ENCODE measurements around the gene OTUD6A.
"Not testable (repeated sequence)": the region's sequence is repeated elsewhere in the genome, so short reads cannot be mapped to it uniquely, and the experiment has no call there.

The OTUD6A gene

DNA sequence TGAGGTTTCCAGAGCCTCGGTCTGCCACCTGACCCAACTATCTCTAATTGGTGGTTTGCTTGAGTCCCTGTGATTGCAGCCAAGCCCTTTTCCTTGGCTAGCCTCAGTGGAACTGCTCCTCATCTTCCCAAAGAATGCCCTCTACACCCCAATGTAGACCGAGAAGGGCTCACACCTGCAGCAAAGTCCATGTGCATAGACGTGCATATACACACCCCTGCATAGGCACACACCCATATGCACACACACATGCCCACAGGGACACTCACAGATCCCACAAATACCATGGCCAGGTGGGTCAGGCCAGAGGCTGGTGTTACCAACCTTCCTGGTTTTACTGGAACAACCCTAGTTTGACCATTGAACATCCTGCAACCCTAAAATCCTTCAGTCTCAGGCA lies 12.9 kb upstream of the OTUD6A start:
- no peak for DNase-seq

DNA sequence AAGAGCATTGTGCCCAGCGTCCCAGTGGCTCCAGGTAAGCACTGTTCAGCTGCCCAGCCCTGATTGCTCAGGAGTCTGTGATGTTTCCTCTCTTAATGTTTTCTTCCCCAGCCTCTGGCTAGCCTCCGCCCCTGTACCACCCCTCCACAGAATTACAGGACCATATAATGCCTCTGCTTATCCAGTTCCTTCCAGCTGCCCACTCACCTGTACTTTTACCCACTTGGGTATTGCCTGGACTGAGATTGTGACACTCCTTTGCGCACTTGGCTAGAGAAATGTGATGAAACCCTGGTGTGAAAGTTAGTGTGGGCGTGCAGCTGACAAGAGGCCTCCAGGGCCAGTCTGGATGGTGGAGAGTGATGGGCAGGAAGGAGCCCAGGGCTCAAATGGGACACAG lies 12.3 kb upstream of the OTUD6A start, which contains the start of gene AWAT2:
Gene AWAT2, minus strand, starts transcription at position 14 of the 400 bp plus-strand sequence. Its CDS starts 6 bp downstream, at position 8.
- DNase-seq = no peak

GRCh38 chrX:70052895-70053615 lies 9.2 kb upstream of the OTUD6A start:
- no peak for DNase-seq

DNA sequence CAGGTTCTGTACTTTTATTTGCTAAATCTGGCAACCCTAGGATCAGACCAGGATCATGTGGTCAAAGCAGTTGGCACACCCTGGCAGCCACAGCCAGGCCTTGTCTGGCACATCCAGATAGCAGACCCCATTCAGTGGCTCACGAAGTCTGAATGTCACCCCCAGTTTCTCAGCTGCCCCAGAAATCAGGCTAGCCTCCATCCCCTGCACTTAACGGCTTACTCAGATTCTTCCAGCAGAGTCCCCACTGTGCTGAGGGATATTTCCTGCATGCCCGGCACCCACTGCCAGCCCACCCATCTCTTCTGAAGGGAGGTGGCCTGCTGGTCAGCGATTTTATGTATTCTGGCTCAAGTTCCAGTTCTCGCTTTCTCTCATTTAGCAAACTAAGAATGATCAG lies 7.9 kb upstream of the OTUD6A start:
- DNase-seq = no peak

DNA sequence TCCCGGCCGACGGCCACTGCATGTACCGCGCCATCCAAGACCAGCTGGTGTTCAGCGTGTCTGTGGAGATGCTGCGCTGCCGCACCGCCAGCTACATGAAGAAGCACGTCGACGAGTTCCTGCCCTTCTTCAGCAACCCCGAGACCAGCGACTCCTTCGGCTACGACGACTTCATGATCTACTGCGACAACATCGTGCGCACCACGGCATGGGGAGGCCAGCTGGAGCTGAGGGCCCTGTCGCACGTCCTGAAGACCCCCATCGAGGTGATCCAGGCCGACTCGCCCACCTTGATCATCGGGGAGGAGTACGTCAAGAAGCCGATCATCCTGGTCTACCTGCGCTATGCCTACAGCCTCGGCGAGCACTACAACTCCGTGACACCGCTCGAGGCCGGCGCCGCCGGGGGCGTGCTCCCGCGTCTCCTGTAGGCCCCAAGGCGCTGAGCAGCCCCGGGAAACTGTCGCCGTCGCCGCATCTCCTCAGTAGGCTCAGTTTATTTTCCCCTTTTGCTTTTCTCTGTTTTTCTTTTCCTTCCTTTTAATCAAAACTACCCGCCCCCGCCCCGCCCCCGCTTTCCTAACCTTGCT lies 799 bp downstream of the OTUD6A start:
- no peak for DNase-seq

DNA sequence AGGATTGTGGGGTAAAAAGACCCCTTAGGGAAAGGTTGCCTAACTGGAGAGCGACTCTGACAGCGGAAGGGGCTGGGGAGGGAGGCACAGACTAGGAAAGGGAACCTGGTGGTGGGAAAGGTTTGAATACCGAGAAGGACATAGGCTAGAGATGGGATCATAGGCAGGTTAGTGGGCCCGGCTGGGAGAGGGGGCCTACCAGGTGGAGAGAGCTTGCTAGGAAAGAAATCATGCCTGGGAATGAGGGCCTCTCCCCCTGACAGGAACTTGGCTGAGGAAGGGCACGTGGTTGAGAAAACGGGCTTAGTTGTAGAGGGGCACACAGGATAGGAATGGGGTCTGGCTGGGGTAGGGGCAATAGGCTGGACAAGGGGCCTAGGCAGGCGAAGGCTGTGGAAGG lies 4.4 kb downstream of the OTUD6A start:
- no peak for DNase-seq

DNA sequence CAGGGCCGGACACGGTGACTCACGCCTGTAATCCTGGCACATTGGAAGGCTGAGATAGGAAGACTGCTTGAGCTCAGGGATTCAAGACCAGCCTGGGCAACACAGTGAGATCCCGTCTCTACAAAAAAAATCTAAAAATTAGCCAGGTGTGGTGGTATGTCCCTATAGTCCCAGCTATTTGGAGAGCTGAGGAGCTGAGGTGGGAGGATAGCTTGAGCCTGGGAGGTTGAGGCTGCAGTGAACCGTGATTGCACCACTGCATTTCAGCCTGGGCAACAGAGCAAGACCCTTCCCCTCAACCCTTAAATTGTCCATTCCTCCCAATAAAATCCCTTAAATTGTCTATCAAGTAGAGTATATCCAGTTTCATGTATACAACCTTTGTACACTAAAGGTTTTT lies 17.0 kb downstream of the OTUD6A start:
- DNase-seq = no peak

- DNase-seq = no peak
Measured at GRCh38 chrX:70079870-70080269, 17.6 kb downstream of the OTUD6A start.

DNA sequence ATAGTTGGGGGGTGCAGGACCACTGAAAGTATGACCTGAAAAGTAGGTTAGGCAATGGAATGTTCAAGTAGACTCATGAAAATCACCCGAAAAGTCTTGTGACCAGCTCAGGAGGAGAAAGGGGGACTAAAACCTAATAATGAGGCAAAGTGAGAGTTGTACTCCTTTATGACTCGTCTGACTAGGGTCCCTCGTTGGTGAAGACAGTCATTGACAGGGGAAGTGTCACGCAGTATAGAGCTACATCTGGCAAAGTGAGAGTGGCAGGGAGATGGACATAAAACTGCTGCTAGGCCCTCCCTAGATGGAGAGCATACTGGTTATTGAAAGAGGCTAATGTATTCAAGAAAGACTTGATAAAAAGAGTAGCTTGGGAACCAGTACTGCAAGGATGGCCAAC lies 20.5 kb downstream of the OTUD6A start:
- no peak for DNase-seq

DNA sequence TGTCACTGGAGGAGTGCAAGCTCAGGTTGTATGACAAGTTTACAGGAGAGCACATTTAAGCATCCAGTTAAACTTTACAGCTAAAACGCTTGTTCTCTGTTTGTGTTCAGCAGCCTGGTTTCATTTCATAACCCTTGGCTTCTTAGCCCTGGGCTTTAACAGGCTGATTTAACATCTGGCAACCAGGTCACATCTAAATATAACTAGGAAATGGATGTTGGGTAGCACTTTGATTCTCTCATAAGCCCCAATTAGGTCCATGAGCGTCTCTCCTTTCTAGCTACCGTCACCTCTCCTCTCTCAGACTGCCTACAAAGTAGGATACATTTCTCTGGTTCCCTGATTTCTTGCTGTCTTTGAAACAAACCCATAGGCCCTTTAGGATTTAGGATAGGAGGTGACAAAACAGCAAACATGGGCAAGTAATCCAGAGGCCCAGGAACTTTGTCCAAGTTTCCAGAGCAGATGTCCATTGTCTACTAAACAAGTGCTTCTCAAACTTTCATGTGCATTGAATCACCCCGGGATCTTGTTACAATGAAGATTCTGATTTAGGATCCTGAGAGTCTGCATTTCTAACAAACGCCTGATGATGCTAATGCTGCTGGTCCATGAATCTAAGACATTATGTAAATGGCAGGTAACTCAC lies 22.5 kb downstream of the OTUD6A start:
- no peak for DNase-seq

DNA sequence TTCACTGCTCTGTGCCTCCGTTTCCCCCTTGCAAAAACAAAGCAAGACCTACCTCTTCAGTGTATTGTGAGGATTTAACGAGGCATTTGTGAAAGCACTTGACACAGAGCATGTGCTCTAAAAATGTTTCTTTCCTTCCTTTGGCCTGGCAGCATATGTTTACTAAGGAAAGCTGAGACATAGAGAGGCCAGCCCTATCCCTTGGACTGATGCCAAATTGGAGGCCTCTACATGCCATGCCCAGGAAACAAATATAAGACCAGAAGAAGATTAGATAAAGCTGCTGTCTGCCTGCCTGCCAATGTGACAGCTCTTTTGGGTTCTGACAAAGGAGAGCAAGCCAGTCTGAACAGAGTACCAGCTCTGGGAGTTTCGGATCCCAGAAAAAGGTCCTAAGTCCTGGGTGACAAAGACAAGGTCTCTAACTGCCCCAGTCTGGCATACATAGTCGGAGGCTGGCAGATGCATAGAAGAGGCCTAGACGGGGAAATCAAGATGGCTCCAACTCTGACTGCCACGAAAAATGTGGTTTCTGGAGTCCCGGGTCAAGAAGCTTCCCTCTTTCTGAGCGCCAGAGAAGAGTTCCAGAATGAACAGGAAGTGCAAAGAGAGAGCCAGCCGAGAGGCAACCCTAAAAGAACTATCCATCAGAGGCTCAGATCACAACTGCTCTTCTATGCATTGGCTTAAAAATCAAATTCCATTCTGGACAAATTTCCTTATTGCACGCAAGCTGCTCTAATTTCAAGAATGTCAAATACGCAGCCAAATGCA lies 25.8 kb downstream of the OTUD6A start:
- DNase-seq = no peak

DNA sequence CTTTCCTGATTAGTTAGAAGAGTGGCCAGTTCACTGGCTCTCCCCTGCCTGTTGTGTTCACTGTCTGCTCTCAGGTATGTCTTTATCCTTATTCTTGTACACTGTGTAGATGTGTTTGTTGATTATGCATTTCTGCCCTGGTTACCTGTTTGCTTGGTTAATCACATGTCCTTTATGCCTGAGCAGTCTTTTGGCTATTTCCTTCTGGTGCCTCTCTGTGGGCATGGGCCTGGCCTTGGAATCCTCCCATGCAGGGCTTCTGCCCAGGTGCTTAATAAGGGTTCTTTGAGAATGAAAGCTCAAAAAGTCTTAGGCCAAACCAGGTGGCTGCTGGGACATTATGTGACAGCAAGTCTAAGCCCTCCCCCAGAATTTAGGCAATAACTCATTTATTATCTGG lies 26.5 kb downstream of the OTUD6A start:
- no peak for DNase-seq

DNA sequence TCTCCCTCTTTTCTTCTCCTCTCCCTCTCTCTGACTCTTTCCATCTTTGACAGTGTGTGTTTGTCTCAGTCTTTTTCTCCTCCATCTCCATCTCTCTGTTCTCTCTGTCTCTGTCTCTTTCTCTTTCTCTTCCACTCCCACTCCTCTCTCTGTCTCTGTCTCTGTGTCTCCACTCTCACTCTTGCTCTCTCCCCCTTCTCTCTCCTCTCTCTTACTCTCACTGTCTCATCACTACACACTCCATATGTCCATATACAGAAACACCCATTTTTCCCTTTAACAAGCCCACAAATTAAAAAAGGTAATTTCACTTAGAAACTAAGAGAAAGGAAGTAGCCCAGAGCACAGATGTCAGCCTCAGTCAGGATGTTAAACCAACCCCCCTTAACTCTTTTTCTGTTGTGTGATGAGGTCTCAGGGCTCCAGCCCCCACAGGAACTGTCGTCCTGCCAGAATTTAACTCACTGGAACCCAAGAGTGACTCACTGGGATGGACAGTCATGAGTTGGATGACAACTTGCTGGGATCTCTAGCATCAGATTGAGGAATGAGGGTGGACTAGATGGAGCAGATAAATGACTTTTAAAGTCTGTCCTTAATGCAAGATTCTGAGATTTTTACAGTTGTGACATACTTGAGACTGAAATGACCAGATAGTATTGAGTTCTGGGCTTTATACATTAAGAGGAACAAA lies 27.5 kb downstream of the OTUD6A start:
- no peak for DNase-seq

- DNase-seq = no peak
Measured at GRCh38 chrX:70092247-70092646, 30.0 kb downstream of the OTUD6A start.

DNA sequence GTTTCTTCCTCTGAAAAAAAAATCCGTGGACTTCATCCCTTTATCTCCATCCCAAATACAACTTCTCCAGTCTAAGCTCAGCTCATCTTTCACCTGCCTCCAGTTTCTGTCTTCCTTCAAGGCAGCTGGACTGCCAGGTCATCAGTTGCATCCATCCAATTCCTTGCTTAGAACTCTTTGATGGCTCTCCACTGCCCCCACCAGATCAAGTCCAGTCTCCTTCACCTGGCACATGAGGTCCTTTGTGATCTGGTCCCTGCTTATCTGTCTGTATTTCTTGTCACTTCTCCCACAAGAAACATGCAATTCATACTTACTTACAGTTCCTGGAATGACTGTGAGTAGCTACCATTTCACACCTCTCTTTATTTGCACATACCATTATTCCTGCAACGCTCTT lies 33.8 kb downstream of the OTUD6A start:
- DNase-seq = no peak

DNA sequence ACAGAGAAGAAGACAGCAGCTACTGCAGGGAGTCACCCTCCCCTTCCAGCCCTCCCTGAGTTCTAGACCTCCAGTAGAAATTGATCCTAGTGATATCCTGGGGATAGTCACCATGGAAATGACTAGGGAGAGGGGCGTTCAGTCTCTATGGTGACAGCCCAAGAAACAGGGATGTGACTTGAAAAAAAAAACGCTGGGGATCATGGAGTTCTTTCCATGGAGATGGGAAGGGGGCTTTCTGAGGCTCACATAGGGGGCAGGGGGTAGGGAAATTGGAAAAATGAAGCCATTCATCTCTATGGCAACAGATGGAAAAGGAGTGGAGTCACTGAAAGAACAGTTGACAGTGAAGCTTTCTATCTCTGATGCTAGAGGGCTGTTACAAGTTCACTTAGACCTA lies 43.0 kb downstream of the OTUD6A start:
- no peak for DNase-seq

GRCh38 chrX:70111436-70112026 lies 49.3 kb downstream of the OTUD6A start:
- not testable (repeated sequence) for DNase-seq
